MG63 (cell line): ENCODE measurements around the gene ZC3H7B. TPM values are rescaled to one million over a fixed set of nuclear protein-coding genes. Genes with fewer than 3 reads are reported as not detected.

ENCODE experiments used
- DNase-seq: peaks from one replicate; pipeline ENCODE4 v3.0.0-alpha.2; 2020
- H3K27me3 ChIP-seq: fragments of 250-450 bp; sonication (Bioruptor Pico); 2 replicates; pipeline ENCODE4 v1.5.1; 2020; ENCODE audit warnings: mild to moderate bottlenecking, moderate library complexity
- H3K36me3 ChIP-seq: fragments of 250-450 bp; sonication (Bioruptor Pico); 2 replicates; pipeline ENCODE4 v1.5.1; 2020; ENCODE audit warnings: mild to moderate bottlenecking, moderate library complexity
- H3K4me3 ChIP-seq: fragments of 250-450 bp; sonication (Bioruptor Pico); 2 replicates; pipeline ENCODE4 v1.5.1; 2020; ENCODE audit warnings: mild to moderate bottlenecking, moderate library complexity
- H3K9me3 ChIP-seq: fragments of 250-450 bp; sonication (Bioruptor Pico); 2 replicates; pipeline ENCODE4 v1.5.1; 2020; ENCODE audit warnings: mild to moderate bottlenecking, moderate library complexity
- total RNA-seq: library from RNA; depleted of rRNA; stranded (reverse); fragments of >200 nt; shearing (Covaris generic); gene quantifications from 2 replicates; pipeline ENCODE4 v1.2.3, GENCODE V29; 2014; ENCODE audit warnings: low replicate concordance

The ZC3H7B gene
- total RNA-seq, 1 experiment from 2014 or later, result 43.0 TPM

DNA sequence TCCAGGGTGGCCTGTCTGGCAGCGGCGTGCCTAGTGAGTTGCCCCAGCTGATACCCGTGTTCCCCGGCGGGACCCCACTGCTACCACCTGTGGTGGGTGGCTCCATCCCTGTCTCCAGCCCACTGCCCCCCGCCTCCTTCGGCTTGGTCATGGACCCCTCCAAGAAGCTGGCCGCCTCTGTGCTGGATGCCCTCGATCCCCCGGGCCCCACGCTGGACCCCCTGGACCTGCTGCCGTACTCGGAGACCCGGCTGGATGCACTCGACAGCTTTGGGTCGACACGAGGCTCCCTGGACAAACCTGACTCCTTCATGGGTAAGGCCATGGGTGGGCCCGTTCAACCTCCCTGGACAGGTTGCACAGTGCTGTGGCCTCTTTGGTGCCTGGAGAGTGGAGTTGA, 38.5 kb downstream of the ZC3H7B start:
- H3K4me3 ChIP-seq, result no peak overlapping the region
- no peak for DNase-seq
- peaks cover 43% of the 10 kb centered on the region for H3K36me3 ChIP-seq
- no peaks in the 10 kb centered on the region for H3K27me3 ChIP-seq
- H3K9me3 ChIP-seq, result no peaks in the 10 kb centered on the region

DNA sequence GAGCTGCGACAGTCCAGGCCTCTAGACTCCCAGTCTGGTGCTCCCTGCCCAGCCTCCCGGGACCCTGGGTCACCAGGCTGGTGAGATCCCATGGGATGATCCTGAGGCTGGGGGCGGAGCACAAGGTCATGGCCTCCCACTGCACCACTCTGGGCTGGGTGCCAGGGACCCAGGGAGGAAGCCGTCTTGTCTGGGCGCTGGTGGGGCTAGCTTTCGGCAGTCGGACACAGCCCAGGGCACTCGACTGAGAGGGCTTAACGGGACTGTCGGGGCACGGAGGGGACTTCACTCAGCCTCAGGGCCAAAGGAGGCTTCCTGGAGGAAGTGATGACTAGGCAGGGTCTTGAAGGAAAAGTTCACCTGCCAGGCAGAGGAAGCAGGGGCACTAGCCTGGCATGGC, 39.0 kb downstream of the ZC3H7B start:
- H3K27me3 ChIP-seq, result no peaks in the 10 kb centered on the region
- peaks cover 43% of the 10 kb centered on the region for H3K36me3 ChIP-seq
- no peaks in the 10 kb centered on the region for H3K9me3 ChIP-seq
- H3K4me3 ChIP-seq, result no peak overlapping the region
- no peak for DNase-seq

DNA sequence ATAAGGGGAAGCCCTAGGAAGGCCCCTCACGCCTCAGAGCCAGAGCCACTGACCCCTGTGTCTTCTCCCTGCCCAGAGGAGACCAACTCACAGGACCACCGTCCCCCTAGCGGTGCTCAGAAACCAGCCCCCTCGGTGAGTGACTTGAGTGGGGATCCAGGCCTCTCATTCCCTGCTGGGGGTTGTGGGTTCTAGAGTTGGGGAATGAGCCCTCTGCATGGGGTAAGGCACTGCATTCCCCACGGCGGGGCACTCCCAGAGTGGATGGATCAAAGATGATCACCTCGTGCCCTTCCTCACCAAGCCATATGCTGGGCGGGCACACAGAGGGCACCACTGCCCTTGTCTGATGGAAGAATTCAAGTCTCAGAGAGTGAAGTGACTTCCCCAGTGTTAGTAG, 39.7 kb downstream of the ZC3H7B start:
- Histone ChIP-seq H3K27me3 (no peaks in the 10 kb centered on the region), H3K36me3 (peaks cover 41% of the 10 kb centered on the region), H3K9me3 (no peaks in the 10 kb centered on the region), H3K4me3 (no peak overlapping the region)
- DNase-seq, result no peak

DNA sequence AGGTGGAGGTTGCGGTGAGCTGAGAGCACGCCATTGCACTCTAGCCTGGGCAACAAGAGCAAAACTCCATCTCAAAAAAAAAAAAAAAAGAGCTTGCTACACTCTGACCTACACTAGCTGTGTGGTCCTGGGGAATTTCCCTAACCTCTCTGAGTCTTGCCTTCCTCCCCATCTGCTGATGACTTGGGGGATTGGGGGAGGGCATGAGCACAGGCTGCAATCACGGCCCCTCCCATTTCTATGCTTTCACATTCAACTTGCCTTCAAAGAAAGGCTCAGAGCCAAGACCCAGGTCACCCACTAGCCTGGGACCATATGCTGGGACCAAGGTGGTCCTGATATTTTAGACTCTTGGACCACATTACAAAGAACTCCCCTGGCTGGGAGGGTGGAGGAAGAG, 40.7 kb downstream of the ZC3H7B start:
- DNase-seq, result no peak
- H3K27me3 ChIP-seq, result no peaks in the 10 kb centered on the region
- peaks cover 46% of the 10 kb centered on the region for H3K36me3 ChIP-seq
- no peak overlapping the region for H3K4me3 ChIP-seq
- no peaks in the 10 kb centered on the region for H3K9me3 ChIP-seq

DNA sequence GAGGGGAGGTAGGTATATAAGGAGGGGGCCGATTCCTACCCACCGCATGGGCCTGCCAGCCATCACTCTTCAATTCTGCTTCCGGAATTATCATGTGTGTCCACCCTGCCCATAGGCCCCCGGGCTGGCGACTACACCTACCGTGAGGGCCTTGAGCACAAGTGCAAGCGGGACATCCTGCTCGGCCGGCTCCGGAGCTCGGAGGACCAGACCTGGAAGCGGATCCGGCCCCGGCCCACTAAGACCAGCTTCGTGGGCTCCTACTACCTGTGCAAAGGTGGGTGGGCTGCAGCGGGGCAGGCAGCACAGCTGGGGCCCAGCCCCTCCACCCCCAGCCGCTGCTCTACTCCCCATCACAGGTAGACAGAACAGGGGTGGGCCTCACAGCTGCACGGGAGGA, 42.0 kb downstream of the ZC3H7B start:
- Histone ChIP-seq H3K27me3 (no peaks in the 10 kb centered on the region), H3K36me3 (peaks cover 56% of the 10 kb centered on the region), H3K4me3 (no peak overlapping the region), H3K9me3 (no peaks in the 10 kb centered on the region)
- no peak for DNase-seq

DNA sequence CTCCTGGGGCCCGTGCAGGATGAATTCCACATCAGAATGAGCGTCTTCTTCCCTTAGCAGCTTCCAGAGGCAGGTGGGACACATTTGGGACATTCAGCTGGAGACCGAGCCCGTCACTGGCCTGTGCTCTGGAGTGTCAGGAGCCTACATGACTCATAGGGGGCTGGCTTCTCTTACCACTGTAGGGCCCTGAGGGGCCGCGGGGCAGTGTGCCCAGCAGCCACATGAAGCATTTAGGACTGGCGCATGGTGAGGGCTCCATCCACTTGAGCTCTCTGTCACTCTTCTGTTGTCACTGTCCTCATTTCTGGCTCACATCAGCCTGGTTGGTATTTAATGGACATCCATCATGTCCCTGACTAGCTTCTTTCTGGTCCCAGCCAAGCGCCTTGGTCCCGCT, 42.4 kb downstream of the ZC3H7B start:
- peaks cover 58% of the 10 kb centered on the region for H3K36me3 ChIP-seq
- no peaks in the 10 kb centered on the region for H3K27me3 ChIP-seq

DNA sequence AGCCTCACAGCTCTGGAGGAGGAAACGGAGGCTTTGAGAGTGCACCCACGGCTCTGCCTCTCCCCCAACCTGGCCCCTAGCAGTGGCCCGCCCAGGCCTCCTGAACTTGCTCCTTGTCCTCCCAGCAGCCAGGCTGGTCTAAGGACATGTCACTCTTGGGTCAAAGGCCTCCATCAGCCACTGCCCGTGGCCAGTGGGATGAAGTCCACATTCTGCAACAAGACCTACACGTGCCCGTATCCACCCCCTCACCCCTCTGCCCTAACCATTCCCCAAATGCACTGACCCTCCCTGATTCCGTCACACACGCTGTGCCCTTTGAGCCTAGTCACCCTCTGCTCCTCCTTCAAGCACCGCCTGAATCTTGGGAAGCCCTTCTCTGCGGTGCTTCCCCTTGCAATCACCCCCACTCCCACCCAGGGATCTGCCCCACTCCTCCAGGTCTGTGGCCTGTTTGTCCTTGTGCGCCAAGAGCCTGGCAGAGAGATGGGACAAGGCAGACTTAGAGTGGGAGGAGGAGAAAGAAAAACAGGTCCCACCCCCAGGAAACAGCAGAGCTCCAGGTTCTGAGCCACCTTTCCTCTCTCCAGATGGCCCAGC, 43.0 kb downstream of the ZC3H7B start:
- DNase-seq, result no peak
- Histone ChIP-seq H3K9me3 (no peaks in the 10 kb centered on the region), H3K36me3 (peaks cover 63% of the 10 kb centered on the region), H3K4me3 (no peak overlapping the region), H3K27me3 (no peaks in the 10 kb centered on the region)

More for the DNA sequence above, 42.4 kb downstream of the ZC3H7B start:
- no peak overlapping the region for H3K4me3 ChIP-seq
- DNase-seq, result no peak
- H3K9me3 ChIP-seq, result no peaks in the 10 kb centered on the region

DNA sequence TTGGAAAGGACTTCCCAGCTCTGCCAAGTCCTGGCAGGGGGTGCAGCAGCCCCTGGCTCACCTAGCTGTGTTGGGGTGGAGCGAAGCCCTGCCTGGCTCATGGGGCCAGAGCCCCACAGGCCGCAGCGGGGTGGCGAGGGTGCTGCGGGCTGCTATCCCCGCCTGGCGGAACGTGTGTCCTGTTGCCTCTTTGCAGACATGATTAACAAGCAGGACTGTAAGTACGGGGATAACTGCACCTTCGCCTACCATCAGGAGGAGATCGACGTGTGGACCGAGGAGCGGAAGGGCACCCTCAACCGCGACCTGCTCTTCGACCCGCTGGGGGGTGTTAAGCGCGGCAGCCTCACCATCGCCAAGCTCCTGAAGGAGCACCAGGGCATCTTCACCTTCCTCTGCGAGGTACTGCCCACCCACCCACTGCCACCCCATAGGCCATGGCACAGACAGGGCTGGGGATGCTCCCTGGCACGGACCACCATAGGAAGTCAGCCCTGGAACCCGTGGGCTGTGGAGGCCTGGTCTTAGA, 44.5 kb downstream of the ZC3H7B start:
- H3K4me3 ChIP-seq, result no peak overlapping the region
- no peak for DNase-seq
- H3K27me3 ChIP-seq, result no peaks in the 10 kb centered on the region
- H3K36me3 ChIP-seq, result peaks cover 69% of the 10 kb centered on the region
- H3K9me3 ChIP-seq, result no peaks in the 10 kb centered on the region

DNA sequence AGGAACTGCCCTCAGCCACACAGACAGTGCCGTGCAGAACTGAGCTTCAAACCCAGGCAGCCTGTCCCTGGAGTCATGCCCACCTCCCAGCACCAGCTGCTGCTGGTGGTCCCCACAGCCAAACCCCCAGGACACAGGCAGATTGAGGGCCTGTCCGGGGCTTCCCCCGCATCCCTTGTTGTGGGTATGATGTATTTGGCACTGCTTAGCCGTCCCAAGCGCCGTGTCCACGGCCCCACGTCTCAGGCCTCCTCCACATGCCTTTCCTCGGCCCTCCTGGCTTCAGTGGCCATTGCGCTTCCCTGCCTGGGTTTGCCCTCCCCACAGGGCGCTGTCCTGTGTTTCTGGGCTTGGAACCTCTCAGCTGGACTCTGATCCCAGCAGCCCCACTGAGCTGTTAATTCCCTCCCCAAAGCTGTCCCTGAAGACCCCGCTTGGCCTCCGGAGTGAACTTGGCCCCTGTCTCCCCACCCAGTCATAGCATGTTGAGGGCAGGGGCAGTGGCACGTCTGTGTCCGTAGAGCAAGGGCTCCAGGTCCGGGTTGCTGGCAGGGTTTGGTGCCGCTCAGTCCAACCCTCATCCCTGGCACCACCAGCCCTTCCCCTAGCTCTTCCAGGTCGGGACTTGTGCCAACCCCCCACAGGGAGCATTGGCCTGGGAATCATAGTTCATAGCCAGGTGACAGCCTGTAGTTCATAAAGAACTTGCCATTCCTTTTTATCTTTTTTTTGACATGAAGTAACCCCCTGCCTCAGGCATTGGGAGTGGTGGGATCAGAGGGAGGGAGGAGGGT, 45.9 kb downstream of the ZC3H7B start:
- H3K9me3 ChIP-seq, result no peaks in the 10 kb centered on the region
- H3K36me3 ChIP-seq, result peaks cover 80% of the 10 kb centered on the region
- no peaks in the 10 kb centered on the region for H3K27me3 ChIP-seq
- H3K4me3 ChIP-seq, result no peak overlapping the region
- peak; percentile 69 for DNase-seq

DNA sequence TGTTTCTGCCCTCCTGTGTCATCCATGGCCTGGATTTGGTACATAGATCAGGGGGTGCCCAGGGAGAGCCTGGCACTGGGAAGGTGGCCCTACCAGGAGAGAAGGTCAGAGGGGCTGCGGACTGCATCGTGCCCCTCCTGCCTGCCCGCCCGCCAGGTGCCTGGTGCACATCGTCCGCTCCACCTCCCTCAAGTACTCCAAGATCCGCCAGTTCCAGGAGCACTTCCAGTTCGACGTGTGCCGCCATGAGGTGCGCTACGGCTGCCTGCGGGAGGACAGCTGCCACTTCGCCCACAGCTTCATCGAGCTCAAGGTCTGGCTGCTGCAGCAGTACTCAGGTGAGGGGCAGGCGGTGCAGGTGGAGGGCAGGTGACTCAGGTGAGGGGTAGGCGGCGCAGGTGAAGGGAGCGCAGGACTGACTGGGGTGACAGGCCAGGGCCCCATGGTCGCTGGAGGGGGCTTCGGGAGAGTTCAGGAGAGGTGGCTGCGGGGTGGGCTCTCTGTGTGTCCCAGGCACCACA, 47.7 kb downstream of the ZC3H7B start:
- no peak for DNase-seq
- Histone ChIP-seq H3K27me3 (no peaks in the 10 kb centered on the region), H3K4me3 (no peak overlapping the region), H3K36me3 (peaks cover 85% of the 10 kb centered on the region), H3K9me3 (no peaks in the 10 kb centered on the region)

DNA sequence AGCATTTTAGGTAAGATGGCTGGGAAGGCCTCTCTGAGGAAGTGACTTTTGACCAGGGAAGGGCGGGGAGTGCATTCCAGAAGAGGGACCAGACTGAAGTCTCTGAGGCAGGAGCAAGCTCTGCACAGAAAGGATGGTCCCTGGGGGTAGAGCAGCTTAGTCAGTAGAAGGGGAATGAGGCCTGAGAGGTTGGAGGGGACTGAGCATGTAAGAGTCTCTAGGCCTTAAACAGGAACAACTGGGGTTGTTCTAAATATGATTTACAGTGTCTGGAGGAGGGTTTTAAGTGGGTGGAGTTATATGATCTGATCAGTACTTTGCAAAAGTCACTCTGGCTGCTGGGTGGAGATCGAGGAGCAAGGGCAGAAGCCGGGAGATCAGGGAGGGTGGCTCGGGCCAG, 48.8 kb downstream of the ZC3H7B start:
- H3K9me3 ChIP-seq, result no peaks in the 10 kb centered on the region
- DNase-seq, result no peak
- H3K27me3 ChIP-seq, result no peaks in the 10 kb centered on the region
- H3K4me3 ChIP-seq, result no peak overlapping the region
- peaks cover 83% of the 10 kb centered on the region for H3K36me3 ChIP-seq

DNA sequence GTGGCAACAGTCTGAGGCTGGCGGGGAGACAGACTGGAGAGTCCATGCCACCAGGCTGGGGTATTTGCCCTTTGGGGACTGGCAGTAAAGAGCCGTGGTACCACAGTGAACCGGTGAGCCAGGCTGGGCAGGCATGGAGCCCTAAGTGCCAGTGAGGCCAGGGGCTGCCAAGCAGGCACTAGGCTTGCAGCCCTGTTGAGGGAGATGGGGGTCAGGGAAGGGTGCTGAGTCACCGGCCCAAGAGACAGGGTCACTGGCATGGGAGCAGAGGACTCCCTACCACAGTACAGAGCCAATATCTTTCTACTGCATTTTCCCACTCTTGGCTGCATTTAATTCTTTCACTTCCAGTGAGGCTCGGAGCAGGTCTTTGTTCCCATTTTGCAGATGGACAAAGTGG, 49.7 kb downstream of the ZC3H7B start:
- H3K9me3 ChIP-seq, result no peaks in the 10 kb centered on the region
- H3K4me3 ChIP-seq, result no peak overlapping the region
- H3K27me3 ChIP-seq, result no peaks in the 10 kb centered on the region
- DNase-seq, result no peak
- peaks cover 83% of the 10 kb centered on the region for H3K36me3 ChIP-seq

DNA sequence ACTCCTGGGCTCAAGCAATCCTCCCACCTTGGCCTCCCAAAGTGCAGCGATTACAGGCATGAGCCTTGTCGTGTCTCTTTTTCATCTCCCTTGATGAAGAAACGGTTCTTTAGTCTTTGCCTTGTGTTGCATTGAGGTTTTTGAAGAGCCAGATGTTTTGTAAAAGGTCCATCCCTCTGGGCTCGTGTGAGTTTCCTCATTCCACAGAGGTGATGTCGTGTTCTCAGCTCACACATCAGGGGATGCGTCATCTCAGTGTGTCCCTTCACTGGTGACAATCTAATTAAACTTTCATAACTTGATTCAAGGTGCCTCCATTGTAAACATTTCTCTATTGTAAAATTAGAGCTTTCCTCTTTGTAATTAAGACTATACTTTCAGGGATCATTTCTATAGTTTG, 50.7 kb downstream of the ZC3H7B start:
- DNase-seq, result no peak
- peaks cover 84% of the 10 kb centered on the region for H3K36me3 ChIP-seq
- no peaks in the 10 kb centered on the region for H3K9me3 ChIP-seq
- no peak overlapping the region for H3K4me3 ChIP-seq
- no peaks in the 10 kb centered on the region for H3K27me3 ChIP-seq

DNA sequence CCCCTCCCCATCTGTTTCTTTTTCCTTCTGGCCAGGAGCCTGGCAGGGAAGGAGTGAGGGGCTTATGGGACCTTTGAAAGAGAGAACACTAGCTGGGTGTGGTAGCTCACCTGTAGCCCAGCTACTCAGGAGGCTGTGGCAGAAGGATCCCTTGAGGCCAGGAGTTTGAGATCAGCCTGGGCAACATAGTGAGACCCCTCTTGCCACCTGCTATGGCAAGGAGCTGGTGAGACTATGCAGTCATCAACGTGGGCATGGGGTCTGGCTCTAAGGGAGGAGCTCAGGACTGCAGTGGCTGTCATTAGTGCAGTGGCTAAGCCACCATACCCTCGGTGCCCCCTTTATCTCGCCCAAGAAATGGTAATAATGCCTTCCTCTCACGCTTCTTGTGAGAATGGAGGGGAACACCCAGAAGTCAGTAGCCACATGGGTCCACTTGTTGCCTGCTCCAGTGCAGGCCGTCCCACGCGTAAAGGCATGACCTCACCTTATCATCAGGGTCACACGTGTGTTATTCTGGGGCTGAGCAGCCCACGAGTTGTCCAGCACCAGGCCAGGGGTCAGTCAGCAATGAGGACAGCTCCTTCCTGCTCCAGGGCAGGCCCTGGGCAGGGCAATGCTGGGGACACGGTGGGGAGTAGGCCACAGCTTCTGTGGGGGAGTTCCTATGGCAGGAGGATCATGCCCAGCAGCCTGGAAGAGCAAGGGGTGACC, 52.7 kb downstream of the ZC3H7B start:
- H3K4me3 ChIP-seq, result no peak overlapping the region
- peaks cover 82% of the 10 kb centered on the region for H3K36me3 ChIP-seq
- H3K9me3 ChIP-seq, result no peaks in the 10 kb centered on the region
- no peaks in the 10 kb centered on the region for H3K27me3 ChIP-seq
- no peak for DNase-seq

DNA sequence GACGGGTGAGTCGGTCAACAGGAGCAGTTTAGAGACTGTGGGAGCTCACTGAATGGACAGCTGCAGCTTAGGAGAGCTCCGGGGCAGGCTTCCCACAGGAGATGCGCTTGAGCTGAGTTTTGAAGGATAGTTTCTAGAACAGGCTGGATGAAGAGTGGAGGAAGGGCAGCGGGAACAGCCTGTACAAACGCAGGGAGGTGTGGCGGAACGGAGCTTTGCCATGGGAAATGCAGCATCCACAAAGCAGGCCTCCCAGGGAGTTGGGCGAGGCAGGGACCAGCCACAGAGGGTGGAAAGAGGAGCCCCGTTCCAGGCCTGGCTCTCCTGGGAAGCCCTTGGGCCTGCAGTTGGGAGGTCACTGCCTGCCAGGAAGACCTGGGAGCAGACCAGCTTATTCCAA, 53.7 kb downstream of the ZC3H7B start:
- Histone ChIP-seq H3K4me3 (no peak overlapping the region), H3K9me3 (no peaks in the 10 kb centered on the region), H3K27me3 (no peaks in the 10 kb centered on the region), H3K36me3 (peaks cover 74% of the 10 kb centered on the region)
- no peak for DNase-seq

DNA sequence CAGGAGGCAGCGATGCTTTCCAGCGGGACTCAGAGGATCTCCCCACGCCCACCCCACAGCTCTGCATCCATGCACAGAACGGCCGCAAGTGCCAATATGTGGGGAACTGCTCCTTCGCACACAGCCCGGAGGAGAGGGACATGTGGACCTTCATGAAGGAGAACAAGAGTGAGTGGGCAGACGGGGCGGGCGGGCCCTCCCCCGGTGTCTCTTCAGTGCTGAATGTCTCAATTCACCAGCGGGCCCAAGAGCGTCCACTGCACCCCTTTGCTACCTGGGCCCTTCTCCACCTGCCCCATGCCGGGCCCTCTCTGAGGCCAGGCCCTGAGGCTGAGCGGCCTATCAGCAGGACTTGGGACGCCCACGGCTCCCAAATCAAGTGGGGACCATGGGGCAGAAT, 54.6 kb downstream of the ZC3H7B start:
- Histone ChIP-seq H3K4me3 (no peak overlapping the region), H3K27me3 (no peaks in the 10 kb centered on the region), H3K9me3 (no peaks in the 10 kb centered on the region), H3K36me3 (peaks cover 68% of the 10 kb centered on the region)
- no peak for DNase-seq

DNA sequence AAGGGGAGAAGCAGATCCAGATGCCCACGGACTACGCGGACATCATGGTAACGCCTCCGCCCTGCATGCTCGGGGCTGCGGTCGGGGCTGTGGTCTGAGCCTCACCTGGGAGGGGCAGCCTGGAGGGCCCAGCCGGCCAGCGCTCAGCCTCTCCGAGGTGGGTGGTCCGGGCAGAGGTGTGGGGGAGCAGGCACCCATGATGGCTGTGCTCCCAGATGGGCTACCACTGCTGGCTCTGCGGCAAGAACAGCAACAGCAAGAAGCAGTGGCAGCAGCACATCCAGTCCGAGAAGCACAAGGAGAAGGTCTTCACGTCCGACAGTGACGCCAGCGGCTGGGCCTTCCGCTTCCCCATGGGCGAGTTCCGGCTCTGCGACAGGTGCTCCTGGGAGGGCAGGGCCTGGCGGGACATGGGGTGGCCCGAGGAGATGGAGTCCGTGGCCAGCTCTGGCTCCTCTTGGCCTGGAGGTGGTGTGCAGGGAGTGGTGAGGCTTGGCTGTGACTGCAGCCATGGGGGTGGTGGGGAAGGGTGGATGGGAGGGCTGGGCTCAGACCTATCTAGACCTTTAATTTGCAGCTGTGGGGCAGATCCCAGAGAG, 55.2 kb downstream of the ZC3H7B start:
- H3K4me3 ChIP-seq, result no peak overlapping the region
- H3K9me3 ChIP-seq, result no peaks in the 10 kb centered on the region
- no peak for DNase-seq
- H3K36me3 ChIP-seq, result peaks cover 66% of the 10 kb centered on the region
- no peaks in the 10 kb centered on the region for H3K27me3 ChIP-seq
